ENCODE data around the gene EHD1. TPM values are rescaled to one million over a fixed set of nuclear protein-coding genes. Genes with fewer than 3 reads are reported as not detected.

Gene EHD1
- total RNA-seq, 2 donors from 2014 or later: 39.7 to 43.8 TPM

DNA sequence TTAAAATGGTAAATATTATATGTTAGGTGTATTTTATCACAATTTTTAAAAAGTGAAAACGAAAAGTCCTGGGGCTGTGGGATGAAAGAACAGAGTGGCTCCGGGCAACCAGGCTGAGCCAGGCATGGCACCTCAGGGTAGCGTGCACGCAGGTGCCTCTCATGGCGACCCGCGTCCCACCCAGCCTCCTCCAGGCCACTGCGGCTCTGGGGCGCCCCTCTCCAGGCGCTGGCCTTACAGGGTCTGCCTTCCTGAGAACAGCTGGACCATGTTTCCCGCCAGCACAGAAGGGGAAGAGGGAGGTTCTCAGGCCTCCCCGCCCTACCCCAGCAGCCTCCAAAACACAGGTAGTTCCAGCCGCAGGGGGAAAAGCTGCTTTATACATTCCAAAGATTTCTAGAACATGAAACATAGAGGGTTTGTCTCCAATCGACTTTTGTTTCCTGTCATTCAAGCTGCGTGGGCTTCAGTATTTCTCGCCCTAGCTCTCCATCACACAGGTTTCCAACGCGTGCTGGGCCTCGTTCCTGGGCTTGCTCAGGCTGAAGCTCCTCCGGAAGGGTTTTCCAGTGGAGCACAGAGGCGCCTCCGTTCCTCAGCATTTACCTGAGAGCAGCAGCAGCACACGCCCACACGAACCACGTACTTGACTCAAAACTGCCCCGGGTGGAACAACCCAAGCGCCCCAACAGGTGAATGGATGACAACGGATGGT, 10.5 kb downstream of the EHD1 start:
- TF ChIP-seq, protein P1, sequence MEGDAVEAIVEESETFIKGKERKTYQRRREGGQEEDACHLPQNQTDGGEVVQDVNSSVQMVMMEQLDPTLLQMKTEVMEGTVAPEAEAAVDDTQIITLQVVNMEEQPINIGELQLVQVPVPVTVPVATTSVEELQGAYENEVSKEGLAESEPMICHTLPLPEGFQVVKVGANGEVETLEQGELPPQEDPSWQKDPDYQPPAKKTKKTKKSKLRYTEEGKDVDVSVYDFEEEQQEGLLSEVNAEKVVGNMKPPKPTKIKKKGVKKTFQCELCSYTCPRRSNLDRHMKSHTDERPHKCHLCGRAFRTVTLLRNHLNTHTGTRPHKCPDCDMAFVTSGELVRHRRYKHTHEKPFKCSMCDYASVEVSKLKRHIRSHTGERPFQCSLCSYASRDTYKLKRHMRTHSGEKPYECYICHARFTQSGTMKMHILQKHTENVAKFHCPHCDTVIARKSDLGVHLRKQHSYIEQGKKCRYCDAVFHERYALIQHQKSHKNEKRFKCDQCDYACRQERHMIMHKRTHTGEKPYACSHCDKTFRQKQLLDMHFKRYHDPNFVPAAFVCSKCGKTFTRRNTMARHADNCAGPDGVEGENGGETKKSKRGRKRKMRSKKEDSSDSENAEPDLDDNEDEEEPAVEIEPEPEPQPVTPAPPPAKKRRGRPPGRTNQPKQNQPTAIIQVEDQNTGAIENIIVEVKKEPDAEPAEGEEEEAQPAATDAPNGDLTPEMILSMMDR (conservative IDR thresholded peaks at IDR 0.05): no peak
- Histone ChIP-seq H3K4me1 (ENCODE audit: control insufficient read depth, insufficient read depth, low read length) (peaks cover 19% of the 10 kb centered on the region), H3K27me3 (ENCODE audit: control insufficient read depth, insufficient read depth, low read length, poor library complexity, severe bottlenecking) (no peaks in the 10 kb centered on the region), H3K9me3 (ENCODE audit: control insufficient read depth, low read length) (no peaks in the 10 kb centered on the region), H3K27ac (ENCODE audit: low read depth, low read length) (no peak overlapping the region), H3K36me3 (ENCODE audit: control insufficient read depth, insufficient read depth, low read length) (peaks cover 5% of the 10 kb centered on the region), H3K4me3 (ENCODE audit: low read length) (no peak overlapping the region), H3K9ac (ENCODE audit: extremely low read depth, low read length, poor library complexity, severe bottlenecking) (no peak overlapping the region)
- Mint-ChIP-seq H3K4me3 (no peak overlapping the region), H3K9me3 (no peaks in the 10 kb centered on the region), H3K4me1 (peaks cover 18% of the 10 kb centered on the region), H3K27ac (no peak overlapping the region), H3K36me3 (ENCODE audit: low read depth) (peaks cover 9% of the 10 kb centered on the region), H3K27me3 (ENCODE audit: insufficient read depth) (no peaks in the 10 kb centered on the region)
- WGBS, 2 experiments (ENCODE audit: insufficient coverage in 1 of 2, insufficient read length in 1 of 2): 95 to 99% methylated on average over 24 to 28 of the region's 28 CpGs
- DNase-seq: no peak

DNA sequence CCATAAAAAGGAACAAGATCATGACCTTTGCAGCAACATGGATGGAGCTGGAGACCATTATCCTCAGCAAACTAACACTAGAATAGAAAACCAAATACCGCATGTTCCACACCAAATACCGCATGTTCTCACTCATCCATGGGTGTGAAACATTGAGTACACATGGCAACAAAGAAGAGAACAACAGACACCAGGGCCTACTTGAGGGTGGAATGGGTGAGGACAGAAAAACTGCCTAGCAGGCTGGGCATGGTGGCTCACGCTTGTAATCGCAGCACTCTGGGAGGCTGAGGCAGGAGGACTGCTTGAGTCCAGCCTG, 12.3 kb downstream of the EHD1 start:
- H3K36me3 ChIP-seq (ENCODE audit: control insufficient read depth, insufficient read depth, low read length): no peaks in the 10 kb centered on the region
- no peak overlapping the region for H3K4me3 ChIP-seq (ENCODE audit: low read length)
- Mint-ChIP-seq H3K4me1 (peaks cover 13% of the 10 kb centered on the region), H3K4me3 (no peak overlapping the region), H3K27me3 (ENCODE audit: insufficient read depth) (no peaks in the 10 kb centered on the region), H3K27ac (no peak overlapping the region), H3K36me3 (ENCODE audit: low read depth) (peaks cover 4% of the 10 kb centered on the region), H3K9me3 (no peaks in the 10 kb centered on the region)
- 96 to 100% methylated on average over 2 to 4 of the region's 4 CpGs for WGBS, 2 experiments (ENCODE audit: insufficient coverage in 1 of 2, insufficient read length in 1 of 2)
- H3K27ac ChIP-seq (ENCODE audit: low read depth, low read length): no peak overlapping the region
- no peak overlapping the region for H3K9ac ChIP-seq (ENCODE audit: extremely low read depth, low read length, poor library complexity, severe bottlenecking)
- TF ChIP-seq, protein P1 (conservative IDR thresholded peaks at IDR 0.05): no peak
- peaks cover 15% of the 10 kb centered on the region for H3K4me1 ChIP-seq (ENCODE audit: control insufficient read depth, insufficient read depth, low read length)
- no peaks in the 10 kb centered on the region for H3K9me3 ChIP-seq (ENCODE audit: control insufficient read depth, low read length)
- no peak for DNase-seq
- H3K27me3 ChIP-seq (ENCODE audit: control insufficient read depth, insufficient read depth, low read length, poor library complexity, severe bottlenecking): no peaks in the 10 kb centered on the region

DNA sequence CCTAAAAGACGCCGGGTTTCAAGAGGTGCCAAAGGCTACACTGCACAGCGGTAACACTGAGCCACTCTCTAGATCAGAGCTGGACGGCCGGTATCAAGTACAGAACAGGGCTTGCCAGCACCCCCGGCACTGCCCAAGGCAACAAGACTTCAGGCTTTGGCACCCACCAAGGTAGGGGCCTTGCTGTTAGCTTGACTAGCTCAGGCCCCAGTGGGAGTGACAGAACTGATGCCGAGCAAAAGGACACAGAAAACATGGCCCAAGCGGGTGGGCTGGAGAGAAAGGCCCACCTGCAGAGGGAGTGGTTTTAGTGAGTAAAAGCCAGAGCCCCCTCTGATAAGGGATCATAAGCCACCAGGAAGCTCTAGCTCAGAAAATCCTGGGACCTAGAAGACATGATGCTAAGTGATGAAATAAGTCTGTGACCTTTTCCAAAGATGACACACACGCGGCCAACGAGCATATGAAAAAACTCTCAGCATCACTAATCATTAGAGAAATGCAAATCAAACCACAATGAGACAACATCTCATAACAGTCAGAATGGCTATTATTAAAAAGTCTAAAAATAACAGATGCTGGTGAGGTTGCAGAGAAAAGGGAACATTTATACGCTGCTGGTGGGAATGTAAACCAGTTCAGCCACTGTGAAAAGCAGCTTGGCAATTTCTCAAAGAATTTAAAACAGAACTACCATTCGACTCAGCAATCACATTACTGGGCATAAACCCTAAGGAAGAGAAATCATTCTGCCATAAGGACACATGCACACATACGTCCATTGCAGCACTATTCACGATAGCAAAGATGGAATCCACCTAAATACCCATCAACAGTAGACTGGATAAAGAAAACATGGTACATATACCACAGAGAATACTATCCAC, 12.9 kb downstream of the EHD1 start:
- Histone ChIP-seq H3K4me1 (ENCODE audit: control insufficient read depth, insufficient read depth, low read length) (peaks cover 9% of the 10 kb centered on the region), H3K9ac (ENCODE audit: extremely low read depth, low read length, poor library complexity, severe bottlenecking) (no peak overlapping the region), H3K27ac (ENCODE audit: low read depth, low read length) (peak overlapping the region; percentile 90), H3K4me3 (ENCODE audit: low read length) (no peak overlapping the region), H3K27me3 (ENCODE audit: control insufficient read depth, insufficient read depth, low read length, poor library complexity, severe bottlenecking) (no peaks in the 10 kb centered on the region), H3K9me3 (ENCODE audit: control insufficient read depth, low read length) (no peaks in the 10 kb centered on the region), H3K36me3 (ENCODE audit: control insufficient read depth, insufficient read depth, low read length) (no peaks in the 10 kb centered on the region)
- Mint-ChIP-seq H3K4me3 (no peak overlapping the region), H3K36me3 (ENCODE audit: low read depth) (peaks cover 4% of the 10 kb centered on the region), H3K27me3 (ENCODE audit: insufficient read depth) (no peaks in the 10 kb centered on the region), H3K4me1 (peaks cover 8% of the 10 kb centered on the region), H3K27ac (no peak overlapping the region), H3K9me3 (no peaks in the 10 kb centered on the region)
- TF ChIP-seq, protein P1 (conservative IDR thresholded peaks at IDR 0.05): no peak
- DNase-seq: no peak
- 94% methylated on average over 12 to 15 of the region's 15 CpGs for WGBS, 2 experiments (ENCODE audit: insufficient coverage in 1 of 2, insufficient read length in 1 of 2)
